Raji (cell line): Measurements from ENCODE around the gene CHRDL2.

Experiments
- POLR2A ChIP-seq: IDR thresholded peaks from 2 replicates; pipeline ENCODE4 v1.6.1; 2011; ENCODE audit warnings: low read depth, low read length, control low read depth; ENCODE audit not compliant: insufficient read depth

Gene CHRDL2

DNA sequence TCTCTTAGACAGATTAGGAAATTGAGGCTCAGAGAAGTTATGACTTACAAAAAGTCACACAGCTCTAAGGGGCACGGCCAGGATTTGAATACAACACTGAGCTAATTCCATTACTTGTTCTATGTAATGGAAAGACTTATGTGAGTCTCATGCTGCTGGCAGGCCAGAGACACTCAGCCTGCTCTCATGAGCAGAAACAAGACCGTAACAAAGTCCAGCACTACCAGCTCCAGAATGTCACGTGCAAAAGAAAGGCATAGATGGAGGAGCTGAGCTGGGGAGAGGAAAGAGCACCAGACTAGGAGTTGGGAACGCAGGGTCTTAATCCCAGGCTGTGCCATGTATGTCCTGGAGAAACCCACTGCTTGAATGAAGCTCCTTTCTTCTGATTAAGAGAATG is 1.8 kb downstream of the CHRDL2 start:
- TF ChIP-seq POLR2A, result no peak

DNA sequence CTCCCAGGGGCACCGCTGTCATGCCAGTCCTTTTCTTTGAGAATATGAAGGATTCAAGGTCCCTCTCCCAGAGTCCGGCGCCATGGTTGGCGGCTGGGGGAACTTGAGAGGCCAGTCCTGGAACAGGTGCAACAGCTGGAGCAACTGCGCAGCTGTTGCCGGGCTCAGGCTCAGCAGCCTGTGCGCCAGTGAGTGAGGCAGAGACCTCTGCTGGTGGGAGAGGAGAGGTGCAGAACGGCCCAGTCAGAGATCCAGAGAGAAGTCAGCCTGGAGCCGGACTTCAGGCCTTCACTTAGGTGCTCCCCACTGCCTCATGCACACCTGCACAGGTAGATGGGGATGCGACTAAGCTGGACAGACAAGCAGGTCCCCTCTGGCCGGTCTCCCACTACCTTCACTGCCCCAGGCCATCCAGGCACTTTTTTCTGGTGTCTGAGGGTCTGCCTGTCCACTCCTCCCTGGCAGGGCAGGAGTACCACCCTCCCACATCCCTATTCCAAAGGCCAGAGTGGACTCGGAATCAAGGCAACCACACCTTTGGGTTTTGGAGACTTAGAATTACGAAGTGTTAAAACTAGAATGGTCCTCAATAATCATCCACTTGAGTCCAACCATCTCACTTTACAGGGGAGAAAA is 4.6 kb downstream of the CHRDL2 start:
- TF ChIP-seq POLR2A, result no peak

GRCh38 chr11:74725701-74726100 is 5.5 kb downstream of the CHRDL2 start:
- TF ChIP-seq POLR2A, result no peak

- TF ChIP-seq POLR2A, result no peak
Measured at GRCh38 chr11:74723511-74723910, 7.7 kb downstream of the CHRDL2 start.

GRCh38 chr11:74721479-74721835 is 9.8 kb downstream of the CHRDL2 start:
- no peak for TF ChIP-seq POLR2A

GRCh38 chr11:74720596-74721478 is 10.4 kb downstream of the CHRDL2 start:
- TF ChIP-seq POLR2A, result no peak

GRCh38 chr11:74719011-74719410 is 12.2 kb downstream of the CHRDL2 start:
- TF ChIP-seq POLR2A, result no peak

GRCh38 chr11:74717221-74717969 is 13.8 kb downstream of the CHRDL2 start:
- no peak for TF ChIP-seq POLR2A

DNA sequence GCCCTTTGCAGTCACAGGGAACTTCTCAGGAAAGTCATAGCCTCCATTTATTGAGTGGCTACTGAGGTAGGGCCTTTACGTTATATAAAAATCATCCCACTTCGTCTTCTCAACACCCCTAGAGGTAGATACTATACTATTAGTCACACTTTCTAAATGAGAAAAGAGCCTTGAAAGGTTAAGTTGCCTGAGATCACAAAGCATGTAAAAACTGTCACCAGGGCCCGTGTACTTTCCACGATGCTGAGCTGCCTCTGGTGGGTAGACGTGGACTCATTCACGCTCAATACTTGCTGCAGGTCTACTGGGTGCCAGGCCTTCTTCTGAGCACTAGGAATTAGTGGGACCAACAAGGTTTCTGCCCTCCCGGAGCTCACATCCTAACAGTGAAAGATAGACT is 16.3 kb downstream of the CHRDL2 start:
- TF ChIP-seq POLR2A, result no peak

GRCh38 chr11:74713686-74714085 is 17.5 kb downstream of the CHRDL2 start:
- TF ChIP-seq POLR2A, result no peak

GRCh38 chr11:74710281-74710938 is 20.8 kb downstream of the CHRDL2 start:
- no peak for TF ChIP-seq POLR2A

GRCh38 chr11:74709175-74709574 is 22.1 kb downstream of the CHRDL2 start:
- TF ChIP-seq POLR2A, result no peak

DNA sequence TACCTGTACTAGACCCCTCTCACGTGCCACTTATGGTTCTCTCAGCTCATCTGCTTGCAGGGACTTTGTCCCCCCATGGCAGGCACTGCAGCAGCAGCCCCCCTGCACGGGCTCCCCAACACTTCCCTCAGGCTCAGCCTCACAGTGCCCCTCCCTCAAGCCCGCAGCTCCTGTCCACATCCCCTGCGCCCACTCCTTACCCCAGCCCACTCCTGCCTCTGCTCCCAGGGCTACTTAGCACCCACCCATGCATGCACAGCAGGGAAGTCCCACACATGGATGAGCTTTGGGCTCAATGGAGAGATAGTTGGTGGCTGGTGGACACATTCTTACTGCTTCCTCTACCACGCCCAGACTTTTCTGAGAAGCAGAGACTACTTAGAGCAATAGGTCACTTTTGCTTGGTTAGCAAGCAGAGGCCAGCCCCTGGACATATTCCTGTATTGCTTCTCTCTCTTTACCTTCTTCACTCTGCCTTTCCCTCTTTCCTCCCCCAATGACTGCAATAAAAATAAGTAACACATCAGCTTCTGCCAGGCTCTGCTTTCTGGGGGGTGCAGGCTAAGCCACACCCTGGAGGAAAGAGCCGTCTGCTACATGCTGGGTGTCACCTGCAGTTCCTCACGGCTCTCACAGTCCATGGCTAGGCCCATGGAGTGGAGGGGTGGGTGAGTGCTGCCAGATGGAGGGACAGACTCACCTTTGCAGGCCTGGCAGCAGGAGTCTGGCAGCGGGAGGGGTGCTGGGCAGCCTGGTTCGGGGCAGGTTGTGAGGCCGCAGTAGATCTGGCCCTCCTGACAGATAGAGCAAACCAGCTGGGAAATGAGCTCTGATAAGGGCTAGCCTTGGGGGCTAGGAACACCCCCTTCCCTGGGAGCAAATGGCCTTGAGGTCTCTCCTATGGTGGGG is 23.4 kb downstream of the CHRDL2 start:
- no peak for TF ChIP-seq POLR2A

DNA sequence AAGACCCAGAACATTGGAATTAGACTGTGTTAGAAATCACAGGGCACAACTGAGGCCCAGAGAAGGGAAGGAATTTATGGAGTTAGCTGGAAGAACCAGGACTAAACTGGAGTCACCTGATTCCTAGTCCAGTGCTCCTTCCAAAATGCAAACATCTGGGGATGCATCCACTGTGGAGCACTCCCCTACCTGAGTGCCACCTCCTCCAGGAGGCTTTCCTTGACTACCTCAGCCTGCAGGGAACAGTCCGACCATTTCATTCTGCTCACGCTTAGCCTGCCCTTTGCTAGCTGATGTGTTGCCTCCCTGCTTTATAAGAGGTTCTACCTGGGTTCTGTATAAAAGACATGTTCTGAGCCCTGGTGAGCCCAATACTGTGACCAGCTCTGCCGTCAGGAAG is 24.0 kb downstream of the CHRDL2 start:
- no peak for TF ChIP-seq POLR2A

- no peak for TF ChIP-seq POLR2A
Measured at GRCh38 chr11:74703211-74703610, 28.0 kb downstream of the CHRDL2 start.
